ENCODE data around the gene PARD3B.

The PARD3B gene

GRCh38 chr2:205091411-205091810, 546.1 kb downstream of the PARD3B start:
- DNase-seq (ENCODE audit: low read depth in 1 of 2, low spot score in 1 of 2), result no peak

GRCh38 chr2:205094031-205094430, 548.8 kb downstream of the PARD3B start:
- no peak for DNase-seq (ENCODE audit: low read depth in 1 of 2, low spot score in 1 of 2)

- no peak for DNase-seq (ENCODE audit: low read depth in 1 of 2, low spot score in 1 of 2)
Observed at GRCh38 chr2:205103699-205104098, 558.4 kb downstream of the PARD3B start.

- no peak for DNase-seq (ENCODE audit: low read depth in 1 of 2, low spot score in 1 of 2)
Observed at GRCh38 chr2:205107810-205108209, 562.5 kb downstream of the PARD3B start.

- no peak for DNase-seq (ENCODE audit: low read depth in 1 of 2, low spot score in 1 of 2)
Observed at GRCh38 chr2:205115511-205115910, 570.2 kb downstream of the PARD3B start.

- DNase-seq (ENCODE audit: low read depth in 1 of 2, low spot score in 1 of 2), result no peak
Observed at GRCh38 chr2:205117125-205117524, 571.9 kb downstream of the PARD3B start.

GRCh38 chr2:205119136-205119535, 573.9 kb downstream of the PARD3B start:
- DNase-seq (ENCODE audit: low read depth in 1 of 2, low spot score in 1 of 2), result no peak

- DNase-seq (ENCODE audit: low read depth in 1 of 2, low spot score in 1 of 2), result no peak
Observed at GRCh38 chr2:205128726-205129125, 583.5 kb downstream of the PARD3B start.

GRCh38 chr2:205129531-205129930, 584.3 kb downstream of the PARD3B start:
- no peak for DNase-seq (ENCODE audit: low read depth in 1 of 2, low spot score in 1 of 2)

- DNase-seq (ENCODE audit: low read depth in 1 of 2, low spot score in 1 of 2), result no peak
Observed at GRCh38 chr2:205130111-205130829, 585.0 kb downstream of the PARD3B start.

GRCh38 chr2:205133544-205133943, 588.3 kb downstream of the PARD3B start:
- DNase-seq (ENCODE audit: low read depth in 1 of 2, low spot score in 1 of 2), result no peak

- no peak for DNase-seq (ENCODE audit: low read depth in 1 of 2, low spot score in 1 of 2)
Observed at GRCh38 chr2:205138735-205139134, 593.5 kb downstream of the PARD3B start.

GRCh38 chr2:205139822-205140463, 594.7 kb downstream of the PARD3B start:
- DNase-seq (ENCODE audit: low read depth in 1 of 2, low spot score in 1 of 2), result no peak

GRCh38 chr2:205141381-205141780, 596.1 kb downstream of the PARD3B start:
- DNase-seq (ENCODE audit: low read depth in 1 of 2, low spot score in 1 of 2), result no peak

GRCh38 chr2:205145888-205146287, 600.6 kb downstream of the PARD3B start:
- DNase-seq (ENCODE audit: low read depth in 1 of 2, low spot score in 1 of 2), result no peak

- no peak for DNase-seq (ENCODE audit: low read depth in 1 of 2, low spot score in 1 of 2)
Observed at GRCh38 chr2:205148755-205149154, 603.5 kb downstream of the PARD3B start.

GRCh38 chr2:205156457-205156856, 611.2 kb downstream of the PARD3B start:
- no peak for DNase-seq (ENCODE audit: low read depth in 1 of 2, low spot score in 1 of 2)

GRCh38 chr2:205158404-205158803, 613.1 kb downstream of the PARD3B start:
- DNase-seq (ENCODE audit: low read depth in 1 of 2, low spot score in 1 of 2), result no peak

GRCh38 chr2:205161156-205161839, 616.0 kb downstream of the PARD3B start:
- no peak for DNase-seq (ENCODE audit: low read depth in 1 of 2, low spot score in 1 of 2)

GRCh38 chr2:205166745-205167144, 621.5 kb downstream of the PARD3B start:
- DNase-seq (ENCODE audit: low read depth in 1 of 2, low spot score in 1 of 2), result no peak

GRCh38 chr2:205169012-205169411, 623.7 kb downstream of the PARD3B start:
- DNase-seq (ENCODE audit: low read depth in 1 of 2, low spot score in 1 of 2), result no peak

- DNase-seq (ENCODE audit: low read depth in 1 of 2, low spot score in 1 of 2), result no peak
Observed at GRCh38 chr2:205169464-205169863, 624.2 kb downstream of the PARD3B start.

Data from stimulated activated CD4-positive, alpha-beta T cell treated with anti-CD3 and anti-CD28 coated beads, Interleukin-15, amount 100 ng/mL, for 1 hour (primary cell).